ENCODE results near the gene PLA1A.

DNA sequence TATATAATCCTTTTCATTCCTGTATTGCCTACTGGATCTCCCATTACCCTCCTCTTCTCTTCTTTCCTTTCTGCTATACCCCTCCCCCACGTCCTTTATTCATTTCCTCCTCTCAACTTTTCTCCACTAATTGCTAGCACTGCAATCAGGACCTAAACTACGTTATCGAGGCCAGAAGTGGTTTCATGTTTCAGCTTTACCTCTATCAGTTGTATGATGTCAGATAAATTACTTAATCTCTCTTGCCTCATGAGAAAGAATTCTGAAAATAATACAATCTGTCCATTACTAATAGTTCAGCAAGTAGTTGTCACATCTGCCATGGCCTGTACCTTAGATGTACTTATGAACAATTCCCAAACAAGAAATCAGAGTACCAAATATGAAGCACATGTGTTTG, 52.1 kb downstream of the PLA1A start:
- TF ChIP-seq EZH2 (IDR thresholded peaks at IDR 0.05; ENCODE audit: insufficient read depth, poor library complexity, severe bottlenecking), result no peak
- no peak for TF ChIP-seq EZH2phosphoT487 (IDR thresholded peaks at IDR 0.05; ENCODE audit: insufficient read depth, low read depth)

Measured in GM23248 (cell line).